Activated T-cell treated with anti-CD3 and anti-CD28 coated beads, Interleukin-2, amount 50 U/mL, for 72 hours (primary cell): ENCODE measurements around the gene VPS26A. TPM values are rescaled to one million over a fixed set of nuclear protein-coding genes. Genes with fewer than 3 reads are reported as not detected.
"Not testable (repeated sequence)": the region's sequence is repeated elsewhere in the genome, so short reads cannot be mapped to it uniquely, and the experiment has no call there.

Source experiments
- ATAC-seq, 2 donors: fragments of 150-1000 bp; cut with Tn5 transposase; replicated peaks in 1 of 2; 2 replicates each; pipeline ENCODE4 v1.10.0; 2021; ENCODE audit warnings: moderate library complexity in 2 of 2, mild to moderate bottlenecking in 1 of 2
- DNase-seq, 2 donors: peaks; one replicate each; pipeline ENCODE4 v3.0.0; 2021 to 2022; ENCODE audit warnings: mixed read lengths in 1 of 2
- H3K27ac Mint-ChIP-seq: one replicate; pipeline ENCODE4 v1.8.0; 2022; ENCODE audit warnings: mild to moderate bottlenecking, moderate library complexity, mixed read lengths
- H3K27me3 Mint-ChIP-seq: one replicate; pipeline ENCODE4 v1.8.0; 2022; ENCODE audit warnings: low read depth, mixed read lengths
- H3K36me3 Mint-ChIP-seq, 2 donors: one replicate each; pipeline ENCODE4 v1.8.0; 2022; ENCODE audit warnings: mixed read lengths in 2 of 2, mild to moderate bottlenecking in 1 of 2; ENCODE audit not compliant: insufficient read depth in 2 of 2
- H3K4me1 Mint-ChIP-seq: one replicate; pipeline ENCODE4 v1.8.0; 2022; ENCODE audit warnings: low read depth, mixed read lengths
- H3K4me3 Mint-ChIP-seq, 2 donors: one replicate each; pipeline ENCODE4 v1.8.0; 2022; ENCODE audit warnings: mild to moderate bottlenecking in 2 of 2, mixed read lengths in 2 of 2, moderate library complexity in 2 of 2
- H3K9me3 Mint-ChIP-seq, 2 donors: one replicate each; pipeline ENCODE4 v1.8.0; 2022; ENCODE audit warnings: mixed read lengths in 2 of 2
- total RNA-seq, 2 donors: library from RNA; stranded (reverse); gene quantifications; one replicate each; pipeline ENCODE4 v1.2.3, GENCODE V29; 2022

Gene VPS26A
- total RNA-seq, 2 donors from 2014 or later: 39.0 to 39.1 TPM

- peaks cover 0 to 5% of the 10 kb centered on the region in 2 donors for H3K36me3 Mint-ChIP-seq
- no peak overlapping the region for H3K27ac Mint-ChIP-seq
- H3K27me3 Mint-ChIP-seq: no peaks in the 10 kb centered on the region
Observed at GRCh38 chr10:69160809-69161241, 36.8 kb downstream of the VPS26A start.

GRCh38 chr10:69168493-69168892 lies 44.5 kb downstream of the VPS26A start:
- DNase-seq (no peak), ATAC-seq (no peak)
- H3K4me1 Mint-ChIP-seq: no peaks in the 10 kb centered on the region
- peaks cover 0 to 2% of the 10 kb centered on the region in 2 donors for H3K36me3 Mint-ChIP-seq
- H3K27me3 Mint-ChIP-seq: no peaks in the 10 kb centered on the region
- H3K27ac Mint-ChIP-seq: peak overlapping the region; percentile 86
- no peaks in the 10 kb centered on the region for H3K9me3 Mint-ChIP-seq
- H3K4me3 Mint-ChIP-seq: no peak overlapping the region

More at GRCh38 chr10:69160809-69161241, 36.8 kb downstream of the VPS26A start:
- H3K4me1 Mint-ChIP-seq: no peaks in the 10 kb centered on the region
- H3K9me3 Mint-ChIP-seq: no peaks in the 10 kb centered on the region
- no peak for ATAC-seq
- H3K4me3 Mint-ChIP-seq: no peak overlapping the region
- no peak for DNase-seq

GRCh38 chr10:69172241-69172982 lies 48.4 kb downstream of the VPS26A start:
- no peaks in the 10 kb centered on the region for H3K9me3 Mint-ChIP-seq
- no peak overlapping the region for H3K27ac Mint-ChIP-seq
- DNase-seq: no peak
- H3K36me3 Mint-ChIP-seq: no peaks in the 10 kb centered on the region
- H3K4me3 Mint-ChIP-seq: no peak overlapping the region
- H3K27me3 Mint-ChIP-seq: no peaks in the 10 kb centered on the region
- no peaks in the 10 kb centered on the region for H3K4me1 Mint-ChIP-seq
- ATAC-seq: no peak

- not testable (repeated sequence) for ATAC-seq, H3K27me3 Mint-ChIP-seq, H3K27ac Mint-ChIP-seq, H3K4me3 Mint-ChIP-seq, DNase-seq, H3K36me3 Mint-ChIP-seq, H3K9me3 Mint-ChIP-seq
- H3K4me1 Mint-ChIP-seq: peaks cover 14% of the 10 kb centered on the region
Observed at GRCh38 chr10:69175326-69175725, 51.3 kb downstream of the VPS26A start.

GRCh38 chr10:69176823-69177222 lies 52.8 kb downstream of the VPS26A start:
- no peaks in the 10 kb centered on the region for H3K9me3 Mint-ChIP-seq
- H3K27me3 Mint-ChIP-seq: no peaks in the 10 kb centered on the region
- DNase-seq: no peak
- H3K4me1 Mint-ChIP-seq: peaks cover 25% of the 10 kb centered on the region
- no peak overlapping the region for H3K4me3 Mint-ChIP-seq
- H3K27ac Mint-ChIP-seq: no peak overlapping the region
- ATAC-seq: no peak
- peaks cover 4% of the 10 kb centered on the region in 2 donors for H3K36me3 Mint-ChIP-seq

GRCh38 chr10:69179089-69179742 lies 55.2 kb downstream of the VPS26A start:
- H3K9me3 Mint-ChIP-seq: no peaks in the 10 kb centered on the region
- DNase-seq (peak in 1 of 2 donors; percentile 7), ATAC-seq (peak; percentile 30 to 34)
- H3K4me3 Mint-ChIP-seq: peak overlapping the region; percentile 95 to 99
- H3K27ac Mint-ChIP-seq: peak overlapping the region; percentile 100
- no peaks in the 10 kb centered on the region for H3K27me3 Mint-ChIP-seq
- peaks cover 4 to 6% of the 10 kb centered on the region in 2 donors for H3K36me3 Mint-ChIP-seq
- H3K4me1 Mint-ChIP-seq: peaks cover 45% of the 10 kb centered on the region

GRCh38 chr10:69179743-69180524 lies 56.0 kb downstream of the VPS26A start, which contains the start of gene SUPV3L1:
TSS of gene SUPV3L1 (plus strand) at chr10:69180234. CDS start at chr10:69180292, 58 bp downstream.
- H3K4me1 Mint-ChIP-seq: peaks cover 45% of the 10 kb centered on the region
- no peaks in the 10 kb centered on the region for H3K27me3 Mint-ChIP-seq
- peak within 1 kb of the TSS; percentile 100 for H3K27ac Mint-ChIP-seq
- peaks cover 4 to 6% of the 10 kb centered on the region in 2 donors for H3K36me3 Mint-ChIP-seq
- DNase-seq (peak; percentile 89 to 94), ATAC-seq (peak; percentile 86 to 88)
- no peaks in the 10 kb centered on the region for H3K9me3 Mint-ChIP-seq
- H3K4me3 Mint-ChIP-seq: peak within 1 kb of the TSS; percentile 95 to 99

- Mint-ChIP-seq H3K36me3 (peaks cover 4 to 6% of the 10 kb centered on the region in 2 donors), H3K4me3 (peak overlapping the region; percentile 95 to 99)
Observed at GRCh38 chr10:69180525-69181204, 56.7 kb downstream of the VPS26A start.

GRCh38 chr10:69181433-69181832 lies 57.5 kb downstream of the VPS26A start:
- peaks cover 53% of the 10 kb centered on the region for H3K4me1 Mint-ChIP-seq
- peak overlapping the region; percentile 100 for H3K27ac Mint-ChIP-seq
- H3K36me3 Mint-ChIP-seq: peaks cover 4 to 8% of the 10 kb centered on the region in 2 donors
- no peaks in the 10 kb centered on the region for H3K27me3 Mint-ChIP-seq
- H3K9me3 Mint-ChIP-seq: no peaks in the 10 kb centered on the region
- no peak for ATAC-seq
- H3K4me3 Mint-ChIP-seq: peak overlapping the region; percentile 95 to 99
- DNase-seq: no peak

More at GRCh38 chr10:69180525-69181204, 56.7 kb downstream of the VPS26A start:
- H3K4me1 Mint-ChIP-seq: peaks cover 45% of the 10 kb centered on the region
- no peaks in the 10 kb centered on the region for H3K27me3 Mint-ChIP-seq
- no peaks in the 10 kb centered on the region for H3K9me3 Mint-ChIP-seq
- peak overlapping the region; percentile 100 for H3K27ac Mint-ChIP-seq
- ATAC-seq (peak; percentile 54 to 55), DNase-seq (peak; percentile 45 to 49)

- peaks cover 56% of the 10 kb centered on the region for H3K4me1 Mint-ChIP-seq
- H3K27ac Mint-ChIP-seq: peak overlapping the region; percentile 25
- H3K4me3 Mint-ChIP-seq: no peak overlapping the region
- DNase-seq (no peak), ATAC-seq (no peak)
- no peaks in the 10 kb centered on the region for H3K9me3 Mint-ChIP-seq
- H3K27me3 Mint-ChIP-seq: no peaks in the 10 kb centered on the region
- H3K36me3 Mint-ChIP-seq: peaks cover 4 to 13% of the 10 kb centered on the region in 2 donors
Observed at GRCh38 chr10:69182005-69182404, 58.0 kb downstream of the VPS26A start.

GRCh38 chr10:69186524-69186923 lies 62.5 kb downstream of the VPS26A start:
- peaks cover 0 to 22% of the 10 kb centered on the region in 2 donors for H3K36me3 Mint-ChIP-seq
- peaks cover 39% of the 10 kb centered on the region for H3K4me1 Mint-ChIP-seq
- no peaks in the 10 kb centered on the region for H3K27me3 Mint-ChIP-seq
- H3K9me3 Mint-ChIP-seq: no peaks in the 10 kb centered on the region
- no peak for DNase-seq
- H3K27ac Mint-ChIP-seq: peak overlapping the region; percentile 77
- H3K4me3 Mint-ChIP-seq: no peak overlapping the region
- no peak for ATAC-seq

- no peaks in the 10 kb centered on the region for H3K27me3 Mint-ChIP-seq
- ATAC-seq (peak in 1 of 2 donors; percentile 40), DNase-seq (no peak)
- H3K4me1 Mint-ChIP-seq: peaks cover 41% of the 10 kb centered on the region
- H3K27ac Mint-ChIP-seq: peak overlapping the region; percentile 87
- peaks cover 3 to 19% of the 10 kb centered on the region in 2 donors for H3K36me3 Mint-ChIP-seq
- H3K9me3 Mint-ChIP-seq: no peaks in the 10 kb centered on the region
- H3K4me3 Mint-ChIP-seq: peak overlapping the region in 1 of 2 donors; percentile 20
Observed at GRCh38 chr10:69201045-69201444, 77.1 kb downstream of the VPS26A start.
